Fibroblast of villous mesenchyme (primary cell): Measurements from ENCODE around the gene AANAT. TPM values are rescaled to one million over a fixed set of nuclear protein-coding genes. Genes with fewer than 3 reads are reported as not detected.

Source experiments
- DNase-seq: peaks from one replicate; pipeline ENCODE4 v3.0.0-alpha.2; 2010; ENCODE audit warnings: low read depth
- H3K4me3 ChIP-seq: 2 replicates; pipeline ENCODE4 v1.5.1; 2011; ENCODE audit warnings: low read depth, mild to moderate bottlenecking, low read length
- total RNA-seq: library from RNA; depleted of rRNA; stranded (reverse); fragments of >200 nt; gene quantifications from 2 replicates; pipeline ENCODE4 v1.2.3, GENCODE V29; 2012
- TF ChIP-seq, protein P1 (sequence below): IDR thresholded peaks from 2 replicates; pipeline ENCODE4 v1.5.1; 2012; ENCODE audit warnings: low read depth, mild to moderate bottlenecking, low read length; ENCODE audit not compliant: insufficient read depth

The AANAT gene
- total RNA-seq, 1 donor, result not detected

DNA sequence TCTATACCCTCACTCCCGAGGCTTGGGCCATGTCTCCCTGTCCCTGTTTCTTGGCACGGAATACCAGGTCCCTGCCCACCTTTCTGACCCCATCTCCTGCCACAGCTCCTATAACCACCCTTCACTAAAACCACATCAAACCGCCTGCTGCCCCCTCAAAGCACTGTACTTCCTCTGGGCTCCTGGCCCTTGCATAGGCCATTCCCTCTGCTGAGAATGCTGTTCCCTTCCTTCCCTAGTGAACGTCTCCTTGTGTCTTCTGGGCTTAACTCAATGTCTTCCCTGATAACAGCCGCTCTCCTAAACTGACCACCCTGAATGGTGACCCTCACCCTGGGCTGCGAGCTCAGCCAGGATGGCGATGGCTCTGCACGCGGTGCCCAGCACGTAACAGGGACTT is 10.7 kb downstream of the AANAT start:
- DNase-seq, result no peak
- TF ChIP-seq, protein P1, sequence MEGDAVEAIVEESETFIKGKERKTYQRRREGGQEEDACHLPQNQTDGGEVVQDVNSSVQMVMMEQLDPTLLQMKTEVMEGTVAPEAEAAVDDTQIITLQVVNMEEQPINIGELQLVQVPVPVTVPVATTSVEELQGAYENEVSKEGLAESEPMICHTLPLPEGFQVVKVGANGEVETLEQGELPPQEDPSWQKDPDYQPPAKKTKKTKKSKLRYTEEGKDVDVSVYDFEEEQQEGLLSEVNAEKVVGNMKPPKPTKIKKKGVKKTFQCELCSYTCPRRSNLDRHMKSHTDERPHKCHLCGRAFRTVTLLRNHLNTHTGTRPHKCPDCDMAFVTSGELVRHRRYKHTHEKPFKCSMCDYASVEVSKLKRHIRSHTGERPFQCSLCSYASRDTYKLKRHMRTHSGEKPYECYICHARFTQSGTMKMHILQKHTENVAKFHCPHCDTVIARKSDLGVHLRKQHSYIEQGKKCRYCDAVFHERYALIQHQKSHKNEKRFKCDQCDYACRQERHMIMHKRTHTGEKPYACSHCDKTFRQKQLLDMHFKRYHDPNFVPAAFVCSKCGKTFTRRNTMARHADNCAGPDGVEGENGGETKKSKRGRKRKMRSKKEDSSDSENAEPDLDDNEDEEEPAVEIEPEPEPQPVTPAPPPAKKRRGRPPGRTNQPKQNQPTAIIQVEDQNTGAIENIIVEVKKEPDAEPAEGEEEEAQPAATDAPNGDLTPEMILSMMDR, result no peak
- no peak overlapping the region for H3K4me3 ChIP-seq

GRCh38 chr17:76478730-76479514 is 11.5 kb downstream of the AANAT start:
- TF ChIP-seq, protein P1, result no peak
- no peak for DNase-seq
- no peak overlapping the region for H3K4me3 ChIP-seq

- DNase-seq, result no peak
- TF ChIP-seq, protein P1, result no peak
- no peak overlapping the region for H3K4me3 ChIP-seq
These were observed 12.2 kb downstream of the AANAT start for GRCh38 chr17:76479515-76480060.

GRCh38 chr17:76480632-76481031 is 13.2 kb downstream of the AANAT start:
- no peak for DNase-seq
- no peak overlapping the region for H3K4me3 ChIP-seq
- TF ChIP-seq, protein P1, result no peak

GRCh38 chr17:76481071-76481655 is 13.8 kb downstream of the AANAT start:
- no peak overlapping the region for H3K4me3 ChIP-seq
- TF ChIP-seq, protein P1, result no peak
- no peak for DNase-seq

GRCh38 chr17:76484228-76484725 is 16.9 kb downstream of the AANAT start:
- TF ChIP-seq, protein P1, result no peak
- DNase-seq, result no peak
- H3K4me3 ChIP-seq, result no peak overlapping the region
